Endodermal cell (in vitro differentiated cells): Measurements from ENCODE around the gene CSGALNACT2. TPM values are rescaled to one million over a fixed set of nuclear protein-coding genes. Genes with fewer than 3 reads are reported as not detected.
A peak's percentile ranks its signal among the peaks of the same experiment; 100 is the strongest.

Experiments
- DNase-seq: peaks from one replicate; pipeline ENCODE4 v3.0.0-alpha.2; 2017
- H3K27ac ChIP-seq: 2 replicates; pipeline ENCODE4 v1.5.1; 2013; ENCODE audit warnings: mild to moderate bottlenecking, low read depth, low read length, moderate library complexity
- H3K27me3 ChIP-seq: 2 replicates; pipeline ENCODE4 v1.6.1; 2013; ENCODE audit warnings: mild to moderate bottlenecking, low read length, moderate library complexity; ENCODE audit not compliant: insufficient read depth, control insufficient read depth, poor library complexity, severe bottlenecking
- H3K36me3 ChIP-seq: 2 replicates; pipeline ENCODE4 v1.7.0; 2013; ENCODE audit warnings: mild to moderate bottlenecking, low read length, moderate library complexity; ENCODE audit not compliant: control insufficient read depth, insufficient read depth
- H3K4me1 ChIP-seq: one replicate; pipeline ENCODE4 v1.7.0; 2013; ENCODE audit warnings: low read length; ENCODE audit not compliant: control insufficient read depth, insufficient read depth
- H3K4me3 ChIP-seq: 2 replicates; pipeline ENCODE4 v1.5.1; 2013; ENCODE audit warnings: mild to moderate bottlenecking, low read length, moderate library complexity
- H3K9ac ChIP-seq: 2 replicates; pipeline ENCODE4 v1.6.1; 2013; ENCODE audit warnings: mild to moderate bottlenecking, low read length, moderate library complexity; ENCODE audit not compliant: poor library complexity, severe bottlenecking; ENCODE audit errors: extremely low read depth
- H3K9me3 ChIP-seq: 2 replicates; pipeline ENCODE4 v1.6.1; 2013; ENCODE audit warnings: mild to moderate bottlenecking, low read length, moderate library complexity; ENCODE audit not compliant: control insufficient read depth
- H3K27ac Mint-ChIP-seq: 2 replicates; pipeline ENCODE4 v1.8.0; 2020; ENCODE audit warnings: mixed read lengths
- H3K27me3 Mint-ChIP-seq: 2 replicates; pipeline ENCODE4 v1.8.0; 2021; ENCODE audit warnings: mild to moderate bottlenecking, mixed read lengths; ENCODE audit not compliant: insufficient read depth
- H3K36me3 Mint-ChIP-seq: 2 replicates; pipeline ENCODE4 v1.8.0; 2020; ENCODE audit warnings: low read depth, mixed read lengths
- H3K4me1 Mint-ChIP-seq: 2 replicates; pipeline ENCODE4 v1.8.0; 2020; ENCODE audit warnings: mixed read lengths
- H3K4me3 Mint-ChIP-seq: 2 replicates; pipeline ENCODE4 v1.8.0; 2020; ENCODE audit warnings: mild to moderate bottlenecking, moderate library complexity, mixed read lengths
- H3K9me3 Mint-ChIP-seq: 2 replicates; pipeline ENCODE4 v1.8.0; 2020; ENCODE audit warnings: mild to moderate bottlenecking, mixed read lengths
- WGBS, 2 experiments: methylation state at CpG; one replicate each; pipeline versions ENCODE4 v1.1.5 to v1.1.7; 2013; ENCODE audit warnings: missing lambda C conversion rate in 2 of 2, mixed read lengths in 1 of 2; ENCODE audit not compliant: insufficient coverage in 1 of 2, insufficient read length in 1 of 2; 5-methylcytosine and 5-hydroxymethylcytosine counted together
- total RNA-seq, 2 donors: library from RNA; stranded (reverse); fragmentation: NEBNext Ultra II Directional in 1 of 2; extraction: Animal tissue kit (Norgen Biotek cat#: 25700) in 1 of 2; gene quantifications; 2 replicates in 1 of 2; 3 replicates in 1 of 2; pipeline ENCODE4 v1.2.1, GENCODE V29; 2021
- TF ChIP-seq, protein P1 (sequence below): fragments of 200-600 bp; sonication (generic); conservative IDR thresholded peaks from 2 replicates; pipeline ENCODE4 v1.5.0; 2021; ENCODE audit warnings: antibody characterized with exemption, mild to moderate bottlenecking

CSGALNACT2 gene
- total RNA-seq, 2 donors from 2014 or later: 7.3 to 8.6 TPM

GRCh38 chr10:43194266-43194665 lies 56.0 kb downstream of the CSGALNACT2 start:
- Histone ChIP-seq H3K9ac (no peak overlapping the region), H3K4me3 (no peak overlapping the region), H3K9me3 (no peaks in the 10 kb centered on the region), H3K27me3 (no peaks in the 10 kb centered on the region), H3K36me3 (no peaks in the 10 kb centered on the region), H3K4me1 (no peaks in the 10 kb centered on the region), H3K27ac (no peak overlapping the region)
- DNase-seq: no peak
- Mint-ChIP-seq H3K27me3 (no peaks in the 10 kb centered on the region), H3K36me3 (peaks cover 32% of the 10 kb centered on the region), H3K9me3 (no peaks in the 10 kb centered on the region), H3K27ac (peak overlapping the region; percentile 52), H3K4me1 (no peaks in the 10 kb centered on the region), H3K4me3 (no peak overlapping the region)
- TF ChIP-seq, protein P1, sequence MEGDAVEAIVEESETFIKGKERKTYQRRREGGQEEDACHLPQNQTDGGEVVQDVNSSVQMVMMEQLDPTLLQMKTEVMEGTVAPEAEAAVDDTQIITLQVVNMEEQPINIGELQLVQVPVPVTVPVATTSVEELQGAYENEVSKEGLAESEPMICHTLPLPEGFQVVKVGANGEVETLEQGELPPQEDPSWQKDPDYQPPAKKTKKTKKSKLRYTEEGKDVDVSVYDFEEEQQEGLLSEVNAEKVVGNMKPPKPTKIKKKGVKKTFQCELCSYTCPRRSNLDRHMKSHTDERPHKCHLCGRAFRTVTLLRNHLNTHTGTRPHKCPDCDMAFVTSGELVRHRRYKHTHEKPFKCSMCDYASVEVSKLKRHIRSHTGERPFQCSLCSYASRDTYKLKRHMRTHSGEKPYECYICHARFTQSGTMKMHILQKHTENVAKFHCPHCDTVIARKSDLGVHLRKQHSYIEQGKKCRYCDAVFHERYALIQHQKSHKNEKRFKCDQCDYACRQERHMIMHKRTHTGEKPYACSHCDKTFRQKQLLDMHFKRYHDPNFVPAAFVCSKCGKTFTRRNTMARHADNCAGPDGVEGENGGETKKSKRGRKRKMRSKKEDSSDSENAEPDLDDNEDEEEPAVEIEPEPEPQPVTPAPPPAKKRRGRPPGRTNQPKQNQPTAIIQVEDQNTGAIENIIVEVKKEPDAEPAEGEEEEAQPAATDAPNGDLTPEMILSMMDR: no peak
- 85 to 86% methylated on average over 2 to 4 of the region's 4 CpGs for WGBS, 2 experiments

GRCh38 chr10:43194859-43195258 lies 56.6 kb downstream of the CSGALNACT2 start:
- H3K9me3 ChIP-seq: no peaks in the 10 kb centered on the region
- H3K27ac ChIP-seq: no peak overlapping the region
- no peaks in the 10 kb centered on the region for H3K4me1 ChIP-seq
- Mint-ChIP-seq H3K36me3 (peaks cover 34% of the 10 kb centered on the region), H3K27ac (no peak overlapping the region), H3K9me3 (no peaks in the 10 kb centered on the region), H3K4me1 (no peaks in the 10 kb centered on the region), H3K27me3 (no peaks in the 10 kb centered on the region), H3K4me3 (no peak overlapping the region)
- no peak overlapping the region for H3K9ac ChIP-seq
- TF ChIP-seq, protein P1: no peak
- H3K4me3 ChIP-seq: no peak overlapping the region
- H3K36me3 ChIP-seq: no peaks in the 10 kb centered on the region
- WGBS, 2 experiments: 94 to 96% methylated on average over 6 to 9 of the region's 9 CpGs
- H3K27me3 ChIP-seq: no peaks in the 10 kb centered on the region
- DNase-seq: no peak

DNA sequence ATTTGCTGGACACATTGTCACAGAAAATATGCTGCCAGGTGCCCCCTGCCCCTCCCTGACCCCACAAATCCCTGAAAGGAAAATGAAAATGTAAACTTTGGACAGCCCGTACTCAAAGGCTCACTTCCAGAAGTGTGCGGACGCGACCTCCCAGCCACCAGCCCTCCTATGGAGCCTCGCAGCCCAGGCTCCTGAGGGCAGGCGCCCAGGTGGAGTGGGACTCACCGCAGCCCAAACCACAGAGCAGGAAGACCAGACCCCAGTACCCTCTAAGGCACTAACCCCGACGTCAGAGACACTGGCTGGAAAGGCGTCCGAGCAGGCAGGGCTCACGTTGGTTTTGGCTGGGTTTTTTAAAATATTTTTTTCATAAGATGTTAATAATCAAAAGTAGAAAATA lies 57.3 kb downstream of the CSGALNACT2 start:
- no peak overlapping the region for H3K9ac ChIP-seq
- peaks cover 37% of the 10 kb centered on the region for H3K36me3 Mint-ChIP-seq
- H3K4me1 Mint-ChIP-seq: no peaks in the 10 kb centered on the region
- no peak overlapping the region for H3K27ac ChIP-seq
- 93 to 100% methylated on average over 5 to 9 of the region's 12 CpGs for WGBS, 2 experiments
- no peaks in the 10 kb centered on the region for H3K27me3 Mint-ChIP-seq
- H3K9me3 ChIP-seq: no peaks in the 10 kb centered on the region
- no peak overlapping the region for H3K4me3 ChIP-seq
- TF ChIP-seq, protein P1: no peak
- no peak overlapping the region for H3K4me3 Mint-ChIP-seq
- H3K4me1 ChIP-seq: no peaks in the 10 kb centered on the region
- DNase-seq: peak; percentile 17
- peak overlapping the region; percentile 68 for H3K27ac Mint-ChIP-seq
- no peaks in the 10 kb centered on the region for H3K27me3 ChIP-seq
- H3K9me3 Mint-ChIP-seq: no peaks in the 10 kb centered on the region
- no peaks in the 10 kb centered on the region for H3K36me3 ChIP-seq
